ENCODE results near the gene POP7. TPM values are rescaled to one million over a fixed set of nuclear protein-coding genes. Genes with fewer than 3 reads are reported as not detected.
A peak's percentile ranks its signal among the peaks of the same experiment; 100 is the strongest.
"Not testable (repeated sequence)": the region's sequence is repeated elsewhere in the genome, so short reads cannot be mapped to it uniquely, and the experiment has no call there.

Gene POP7
- 10 to 100 TPM; 10.7 to 58.7 (median 34.1) TPM for total RNA-seq

GRCh38 chr7:100705753-100706671, at the start of gene POP7:
Gene POP7, plus strand, starts transcription at chr7:100706121. Its CDS starts 710 bp downstream, at chr7:100706831.
- WGBS, 2 donors (ENCODE audit: low coverage in 1 of 2) = 0 to 1% methylated on average over 10 to 86 of the region's 86 CpGs
- TF ChIP-seq POLR2AphosphoS5 (IDR thresholded peaks at IDR 0.05) (peak; percentile 75 to 89 (median 78)), POLR2A (IDR thresholded peaks at IDR 0.05) (peak; percentile 77), CTCF (IDR thresholded peaks at IDR 0.05) (no peak), EP300 (IDR thresholded peaks at IDR 0.05; ENCODE audit: low read depth) (no peak)
- intact Hi-C loops (cut with DNase I; ENCODE audit: low total_unique reads) (loop anchor here (10.0 kb wide), 2 partner anchors 149 to 231 kb away; partner anchors contain the start of genes SLC12A9 and TSC22D4), in situ Hi-C loops (cut with MboI; ENCODE audit: low pct_ligation_motif_present in 1 of 4, low pct_unique_long_range_greater_than_20kb in 1 of 4, low sequenced_read_pairs in 3 of 4) (loop anchor here in 2 of 4 donors (25.0 kb wide), 2 partner anchors 156 to 244 kb away; partner anchors contain the start of genes SLC12A9 (in 1 of the 2), SPACDR (in 1 of the 2) and TRIP6 (in 1 of the 2))
- H3K36me3 ChIP-seq = no peaks in the 10 kb centered on the region
- peaks cover 7 to 21% (median 12%) of the 10 kb centered on the region in 4 donors for H3K4me1 ChIP-seq
- H3K9me3 ChIP-seq = no peaks in the 10 kb centered on the region
- DNase-seq = peak; percentile 99
- peak within 1 kb of the TSS; percentile 93 to 96 (median 94) for H3K27ac ChIP-seq
- H3K27me3 ChIP-seq = peaks cover 2% of the 10 kb centered on the region
- H3K4me3 ChIP-seq = peak within 1 kb of the TSS; percentile 82 to 92 (median 82)

DNA sequence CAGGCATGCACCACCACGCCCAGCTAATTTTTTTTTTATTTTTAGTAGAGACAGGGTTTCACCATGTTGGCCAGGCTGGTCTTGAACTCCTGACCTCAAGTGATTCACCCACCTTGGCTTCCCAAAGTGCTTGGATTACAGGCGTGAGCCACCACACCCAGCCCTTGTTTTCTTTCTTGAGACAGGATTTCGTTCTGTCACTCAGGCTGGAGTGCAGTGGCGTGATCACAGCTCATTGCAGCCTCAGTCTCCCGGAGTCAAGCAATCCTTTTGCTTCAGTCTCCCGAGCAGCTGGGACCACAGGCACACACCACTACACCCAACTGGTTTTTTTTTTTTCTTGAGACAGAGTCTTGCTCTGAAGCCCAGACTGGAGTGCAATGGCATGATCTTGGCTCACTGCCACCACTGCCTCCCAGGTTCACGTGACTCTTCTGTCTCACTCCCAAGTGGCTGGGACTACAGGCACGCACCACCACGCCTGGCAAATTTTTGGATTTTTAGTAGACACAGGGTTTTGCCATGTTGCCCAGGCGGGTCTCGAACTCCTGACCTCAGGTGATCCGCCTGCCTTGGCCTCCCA, 43.6 kb upstream of the POP7 start:
- in situ Hi-C loops (cut with MboI; ENCODE audit: low pct_ligation_motif_present in 1 of 4, low pct_unique_long_range_greater_than_20kb in 1 of 4, low sequenced_read_pairs in 3 of 4); H3K4me3 ChIP-seq; DNase-seq; H3K27ac ChIP-seq; H3K9me3 ChIP-seq; H3K36me3 ChIP-seq; intact Hi-C loops (cut with DNase I; ENCODE audit: low total_unique reads); H3K4me1 ChIP-seq: not testable (repeated sequence)
- WGBS, 2 donors (ENCODE audit: low coverage in 1 of 2) = 70 to 88% methylated on average over 1 to 12 of the region's 12 CpGs
- peaks cover 23% of the 10 kb centered on the region for H3K27me3 ChIP-seq

DNA sequence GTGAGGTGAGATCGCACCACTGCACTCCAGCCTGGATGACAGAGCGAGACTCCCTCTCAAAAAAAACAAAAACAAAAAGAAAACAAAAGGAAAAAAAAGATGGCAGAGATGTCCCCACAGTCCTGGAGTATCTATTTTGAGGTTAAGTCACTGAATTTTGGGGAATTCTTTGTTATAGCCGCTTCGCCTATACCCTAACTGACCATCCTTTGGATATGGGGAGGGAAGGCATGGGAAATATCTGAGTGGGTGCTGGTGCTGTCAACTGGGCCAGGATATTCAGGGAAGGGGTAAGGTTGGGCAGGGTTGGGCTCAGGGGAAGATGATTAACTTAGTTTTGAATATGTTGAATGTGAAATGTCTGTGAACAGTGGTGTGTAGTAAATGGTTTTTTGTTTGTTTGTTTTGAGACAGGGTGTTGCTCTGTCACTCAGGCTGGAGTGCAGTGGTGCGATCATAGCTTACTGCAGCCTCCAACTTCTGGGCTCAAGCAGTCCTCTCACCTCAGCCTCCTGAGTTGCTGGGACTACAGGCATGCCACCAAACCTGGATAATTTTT, 40.7 kb upstream of the POP7 start:
- Histone ChIP-seq H3K4me1 (no peaks in the 10 kb centered on the region), H3K27me3 (no peaks in the 10 kb centered on the region), H3K27ac (no peak overlapping the region), H3K9me3 (no peaks in the 10 kb centered on the region), H3K4me3 (no peak overlapping the region), H3K36me3 (no peaks in the 10 kb centered on the region)
- no peak for TF ChIP-seq POLR2A (IDR thresholded peaks at IDR 0.05)
- no peak for TF ChIP-seq CTCF (IDR thresholded peaks at IDR 0.05)
- no peak for TF ChIP-seq POLR2AphosphoS5 (IDR thresholded peaks at IDR 0.05)
- no peak for TF ChIP-seq EP300 (IDR thresholded peaks at IDR 0.05; ENCODE audit: low read depth)
- WGBS, 2 donors (ENCODE audit: low coverage in 1 of 2) = 86 to 93% methylated on average over 2 to 5 of the region's 5 CpGs
- in situ Hi-C loops (cut with MboI; ENCODE audit: low pct_ligation_motif_present in 1 of 4, low pct_unique_long_range_greater_than_20kb in 1 of 4, low sequenced_read_pairs in 3 of 4) = no loop called here
- intact Hi-C loops (cut with DNase I; ENCODE audit: low total_unique reads) = no loop called here
- DNase-seq = no peak

DNA sequence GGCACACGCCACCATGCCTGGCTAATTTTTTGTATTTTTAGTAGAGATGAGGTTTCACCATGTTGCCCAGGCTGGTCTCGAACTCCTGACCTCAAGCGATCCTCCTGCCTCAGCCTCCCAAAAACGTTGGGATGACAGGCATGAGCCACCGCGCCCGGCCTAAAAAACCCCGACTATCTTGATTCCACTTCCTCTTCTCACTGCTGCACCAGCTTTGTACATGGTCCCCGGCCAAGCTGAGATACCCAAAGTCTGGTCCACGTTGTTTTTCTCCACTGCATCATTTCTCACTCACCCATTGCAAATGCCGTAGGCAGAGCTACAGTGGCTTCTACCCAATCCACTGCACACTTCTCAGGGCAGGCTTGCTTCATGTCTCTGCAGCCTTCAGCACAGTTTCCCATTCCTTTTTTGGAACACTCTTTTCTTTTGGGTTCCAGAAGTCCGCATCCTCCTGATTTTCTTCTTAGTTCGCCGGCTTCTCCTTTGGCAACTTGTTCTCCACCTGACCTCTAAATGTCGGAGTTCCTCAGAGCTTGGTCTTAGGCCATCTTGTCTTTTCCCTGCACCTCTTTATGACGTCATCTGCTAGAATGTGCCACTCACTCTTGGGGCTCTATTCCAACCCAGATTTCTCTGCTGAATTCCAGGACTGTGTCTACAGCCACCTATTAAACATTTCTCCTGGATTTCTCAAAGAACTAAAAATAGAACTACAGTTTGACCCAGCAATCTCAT, 38.4 kb upstream of the POP7 start:
- Histone ChIP-seq H3K4me1 (no peaks in the 10 kb centered on the region), H3K27ac (no peak overlapping the region), H3K4me3 (no peak overlapping the region), H3K9me3 (no peaks in the 10 kb centered on the region), H3K27me3 (no peaks in the 10 kb centered on the region), H3K36me3 (no peaks in the 10 kb centered on the region)
- TF ChIP-seq CTCF (IDR thresholded peaks at IDR 0.05) (no peak), POLR2A (IDR thresholded peaks at IDR 0.05) (no peak), EP300 (IDR thresholded peaks at IDR 0.05; ENCODE audit: low read depth) (no peak), POLR2AphosphoS5 (IDR thresholded peaks at IDR 0.05) (no peak)
- no peak for DNase-seq
- in situ Hi-C loops (cut with MboI; ENCODE audit: low pct_ligation_motif_present in 1 of 4, low pct_unique_long_range_greater_than_20kb in 1 of 4, low sequenced_read_pairs in 3 of 4) = no loop called here
- intact Hi-C loops (cut with DNase I; ENCODE audit: low total_unique reads) = no loop called here
- 80 to 81% methylated on average over 13 to 16 of the region's 16 CpGs for WGBS, 2 donors (ENCODE audit: low coverage in 1 of 2)
